Activated T-cell treated with anti-CD3 and anti-CD28 coated beads for 24 hours (primary cell): ENCODE measurements around the gene SAMHD1.
"Not testable (repeated sequence)": the region's sequence is repeated elsewhere in the genome, so short reads cannot be mapped to it uniquely, and the experiment has no call there.

Experiments
- DNase-seq: peaks from one replicate; pipeline ENCODE4 v3.0.0-alpha.2; 2020; ENCODE audit warnings: low read depth

Gene SAMHD1

GRCh38 chr20:36956016-36956415, 4.5 kb upstream of the SAMHD1 start:
- DNase-seq, result no peak

GRCh38 chr20:36951979-36952738, 651 bp upstream of the SAMHD1 start:
- DNase-seq, result no peak

GRCh38 chr20:36950414-36951197, 902 bp downstream of the SAMHD1 start:
- DNase-seq, result no peak

GRCh38 chr20:36941401-36941835, 10.1 kb downstream of the SAMHD1 start:
- DNase-seq, result no peak

GRCh38 chr20:36937402-36937770, 14.1 kb downstream of the SAMHD1 start:
- DNase-seq, result no peak

GRCh38 chr20:36936761-36937401, 14.6 kb downstream of the SAMHD1 start:
- not testable (repeated sequence) for DNase-seq

GRCh38 chr20:36936341-36936740, 15.2 kb downstream of the SAMHD1 start:
- DNase-seq, result no peak

- not testable (repeated sequence) for DNase-seq
These were observed 17.9 kb downstream of the SAMHD1 start for GRCh38 chr20:36933571-36933970.

GRCh38 chr20:36932476-36933426, 18.8 kb downstream of the SAMHD1 start:
- DNase-seq, result no peak

- not testable (repeated sequence) for DNase-seq
These were observed 19.4 kb downstream of the SAMHD1 start for GRCh38 chr20:36932067-36932466.

- no peak for DNase-seq
These were observed 21.8 kb downstream of the SAMHD1 start for GRCh38 chr20:36929691-36930090.

GRCh38 chr20:36929290-36929689, 22.2 kb downstream of the SAMHD1 start:
- no peak for DNase-seq

- DNase-seq, result no peak
These were observed 23.8 kb downstream of the SAMHD1 start for GRCh38 chr20:36927704-36928103.

- DNase-seq, result no peak
These were observed 24.8 kb downstream of the SAMHD1 start for GRCh38 chr20:36926653-36927200.

GRCh38 chr20:36925234-36925633, 26.3 kb downstream of the SAMHD1 start:
- DNase-seq, result no peak

- no peak for DNase-seq
These were observed 27.1 kb downstream of the SAMHD1 start for GRCh38 chr20:36924167-36925045.

- DNase-seq, result no peak
These were observed 31.2 kb downstream of the SAMHD1 start for GRCh38 chr20:36920334-36920730.

GRCh38 chr20:36919715-36920333, 31.7 kb downstream of the SAMHD1 start:
- DNase-seq, result no peak

- no peak for DNase-seq
These were observed 33.6 kb downstream of the SAMHD1 start for GRCh38 chr20:36917943-36918342.

- no peak for DNase-seq
These were observed 34.3 kb downstream of the SAMHD1 start for GRCh38 chr20:36917240-36917639.
